Testis (tissue), 2 donors: ENCODE results near the gene LRIT2.

Source experiments
- CTCF ChIP-seq, 3 experiments: fragments of 450-650 bp in 2 of 3; fragments of 200-600 bp in 1 of 3; sonication (generic) in 1 of 3; IDR thresholded peaks; one replicate each; pipeline ENCODE4 v1.5.1; 2016 to 2019; ENCODE audit warnings: antibody characterized with exemption in 3 of 3, mild to moderate bottlenecking in 2 of 3, moderate library complexity in 1 of 3
- POLR2A ChIP-seq: fragments of 450-650 bp; IDR thresholded peaks from one replicate; pipeline ENCODE4 v1.6.1; 2017; ENCODE audit warnings: antibody characterized with exemption, mild to moderate bottlenecking, moderate library complexity

GRCh38 chr10:84177541-84178141, 47.7 kb downstream of the LRIT2 start:
- TF ChIP-seq CTCF (IDR thresholded peaks at IDR 0.05) = no peak
- TF ChIP-seq POLR2A = no peak
